ENCODE data around the gene ADAM11.

ADAM11 gene

DNA sequence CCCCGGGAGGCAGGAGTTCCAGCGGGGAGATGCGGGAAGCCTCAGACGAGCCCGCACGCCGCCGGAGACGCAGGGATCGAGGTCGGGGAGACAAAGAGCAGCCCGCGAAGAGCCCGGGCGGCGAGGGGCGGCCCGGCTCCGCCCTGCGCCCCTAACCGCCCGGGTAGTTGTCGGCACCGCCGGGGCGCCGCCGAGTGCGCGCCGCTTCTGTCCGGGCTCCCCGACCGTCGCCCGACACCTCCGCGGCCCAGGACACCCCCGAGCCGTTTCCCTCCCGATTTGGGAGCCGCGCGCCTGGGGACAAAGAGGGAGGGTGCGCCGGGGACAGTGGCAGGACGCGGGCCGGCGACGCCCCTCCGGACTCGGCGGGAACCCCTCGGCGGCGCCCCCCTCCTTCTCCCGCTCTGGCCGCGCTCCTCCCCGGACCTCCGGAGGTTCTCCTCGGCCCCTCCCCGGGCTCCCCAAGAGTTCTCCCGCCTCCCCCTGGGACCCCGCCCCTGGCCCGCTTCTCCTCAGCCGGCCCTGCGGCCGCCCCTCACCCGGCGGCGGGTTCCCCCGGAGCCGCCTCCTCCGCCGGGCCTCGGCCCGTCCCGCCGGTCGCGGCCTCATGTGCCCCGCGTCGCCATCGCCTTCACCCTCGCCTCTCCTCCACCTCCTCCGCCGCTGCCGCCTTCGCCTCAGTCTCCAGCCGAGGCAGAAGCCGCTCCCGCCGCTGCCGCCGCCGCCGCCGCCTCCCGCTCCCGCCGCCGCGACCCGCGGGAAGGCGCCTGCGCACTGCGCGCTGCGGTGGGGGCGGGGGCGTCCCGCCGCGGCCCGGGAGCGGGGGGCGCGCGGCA lies 71.0 kb downstream of the ADAM11 start, which contains the start of gene GJC1:
TSS of gene GJC1 (minus strand) at position 765 of the 836 bp plus-strand sequence. CDS start 24,470 bp downstream, outside the sequence.
- no peak for DNase-seq (ENCODE audit: extremely low read depth in 1 of 2, low read depth in 1 of 2)

DNA sequence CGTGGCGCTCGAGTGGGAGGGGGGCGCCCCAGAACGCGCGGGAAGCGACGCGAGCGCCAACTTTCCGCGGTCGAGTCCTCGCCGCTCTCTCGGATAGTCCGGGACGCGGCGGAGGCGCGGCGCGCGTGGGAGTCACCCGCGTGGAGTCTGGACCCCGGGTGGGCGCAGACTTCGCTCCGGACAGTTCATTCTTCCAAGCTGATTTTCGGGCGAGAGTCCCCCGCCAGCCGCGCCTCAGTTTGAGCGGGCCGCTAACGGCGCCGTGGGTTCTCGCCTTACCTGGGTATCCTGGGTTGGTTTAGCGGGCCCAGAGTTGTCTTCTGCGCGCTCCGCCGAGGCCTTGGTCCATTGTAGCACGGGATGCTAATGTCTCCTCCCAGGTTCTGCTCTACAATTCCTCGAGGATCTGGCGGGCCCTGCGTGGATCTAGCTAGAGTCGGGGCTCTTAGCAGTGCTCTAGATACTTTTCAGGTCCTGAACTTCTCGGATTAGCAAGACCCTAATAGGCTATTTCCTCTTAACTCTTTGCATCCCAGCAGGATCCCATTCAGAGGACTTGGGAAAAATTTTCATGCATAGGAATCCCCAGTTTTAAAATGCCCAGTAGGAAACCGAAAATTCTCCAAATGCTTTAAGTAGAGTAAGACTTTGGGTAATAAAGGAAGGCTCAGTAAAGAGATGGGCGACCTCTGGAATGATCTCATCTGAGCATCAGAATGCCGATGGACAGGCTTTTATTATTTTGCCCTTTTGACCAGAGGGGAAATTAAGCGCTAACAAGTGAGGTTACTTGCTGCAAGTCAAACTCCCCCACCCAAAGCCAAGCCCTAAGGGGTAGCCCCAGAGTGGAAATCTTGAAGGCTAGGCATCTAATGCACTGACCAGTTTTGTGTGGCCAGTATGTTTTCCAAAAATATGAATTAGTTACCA lies 71.8 kb downstream of the ADAM11 start:
- DNase-seq (ENCODE audit: extremely low read depth in 1 of 2, low read depth in 1 of 2) = no peak

DNA sequence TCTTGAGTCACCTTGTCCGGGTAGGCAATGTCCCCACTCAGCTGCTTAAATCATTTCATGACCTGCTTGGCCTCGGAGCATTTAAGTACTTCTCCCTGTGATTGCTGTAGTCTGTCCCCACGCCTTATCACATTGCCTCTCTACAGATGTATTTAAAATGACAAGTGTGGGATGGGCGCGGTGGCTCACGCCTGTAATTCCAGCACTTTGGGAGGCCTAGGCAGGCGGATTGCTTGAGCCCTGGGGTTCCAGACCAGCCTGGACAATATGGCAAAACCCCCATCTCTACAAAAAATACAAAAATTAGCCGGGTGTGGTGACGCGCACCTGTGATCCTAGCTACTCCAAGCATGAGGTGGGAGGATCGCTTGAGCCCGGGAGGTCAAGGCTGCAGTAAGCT lies 72.6 kb downstream of the ADAM11 start:
- DNase-seq (ENCODE audit: extremely low read depth in 1 of 2, low read depth in 1 of 2) = no peak
